A673 (cell line): Measurements from ENCODE around the gene OTOP1. TPM values are rescaled to one million over a fixed set of nuclear protein-coding genes. Genes with fewer than 3 reads are reported as not detected.
"Not testable (repeated sequence)": the region's sequence is repeated elsewhere in the genome, so short reads cannot be mapped to it uniquely, and the experiment has no call there.

Source experiments
- BruUV-seq: library from RNA; stranded (reverse); fragments of 400-500 nt; replicated peaks from 2 replicates; lab custom pipeline; 2021; lab: Mats Ljungman, UMichigan
- CTCF ChIA-PET: fragments of 300-600 bp; sonication (Branson Sonifier 250); formaldehyde crosslinking; loops from one replicate; lab custom pipeline; 2022; ENCODE audit warnings: antibody characterized with exemption; lab: Charles Lee
- POLR2A ChIA-PET: fragments of 300-600 bp; sonication (Branson Sonifier 250); formaldehyde crosslinking; loops from one replicate; lab custom pipeline; 2022; ENCODE audit warnings: antibody characterized with exemption; ENCODE audit not compliant: low non-redundant PET; lab: Charles Lee
- DNase-seq: peaks from one replicate; pipeline ENCODE4 v3.0.0-alpha.2; 2015; ENCODE audit warnings: low spot score
- H3K27ac ChIP-seq: fragments of 200-600 bp; sonication (generic); 2 replicates; pipeline ENCODE4 v1.5.1; 2016; ENCODE audit warnings: mixed run types, low read depth, mild to moderate bottlenecking, mixed read lengths, antibody characterized with exemption, low read length; ENCODE audit not compliant: poor library complexity, severe bottlenecking
- H3K27me3 ChIP-seq: fragments of 200-600 bp; sonication (generic); replicated peaks from 2 replicates; pipeline ENCODE4 v1.6.1; 2017; ENCODE audit warnings: mixed run types, low read depth, mild to moderate bottlenecking, mixed read lengths, antibody characterized with exemption, low read length; ENCODE audit not compliant: insufficient read depth, poor library complexity
- H3K36me3 ChIP-seq: fragments of 200-600 bp; sonication (generic); 2 replicates; pipeline ENCODE4 v1.6.1; 2016; ENCODE audit warnings: mixed run types, mild to moderate bottlenecking, mixed read lengths, antibody characterized with exemption, low read length; ENCODE audit not compliant: insufficient read depth, poor library complexity, severe bottlenecking
- H3K4me1 ChIP-seq: fragments of 200-600 bp; sonication (generic); 2 replicates; pipeline ENCODE4 v1.6.1; 2017; ENCODE audit warnings: mixed run types, mild to moderate bottlenecking, mixed read lengths, antibody characterized with exemption, low read length; ENCODE audit not compliant: insufficient read depth, poor library complexity, severe bottlenecking
- H3K4me3 ChIP-seq: fragments of 200-600 bp; sonication (generic); 2 replicates; pipeline ENCODE4 v1.5.1; 2016; ENCODE audit warnings: low read depth, mixed run types, mild to moderate bottlenecking, mixed read lengths, low read length; ENCODE audit not compliant: poor library complexity, severe bottlenecking
- H3K9me3 ChIP-seq: fragments of 200-600 bp; sonication (generic); 2 replicates; pipeline ENCODE4 v1.6.1; 2016; ENCODE audit warnings: mixed run types, low read depth, mild to moderate bottlenecking, mixed read lengths, antibody characterized with exemption, low read length; ENCODE audit not compliant: poor library complexity, severe bottlenecking
- intact Hi-C: fragments of 100-400 bp; cut with micrococcal nuclease; formaldehyde crosslinking; loops from one replicate; pipeline ENCODE4 v1.10.0; 2022; ENCODE audit not compliant: unreplicated experiment
- total RNA-seq: library from RNA; stranded (reverse); gene quantifications from 2 replicates; pipeline ENCODE4 v1.2.3, GENCODE V29; 2021

The OTOP1 gene
- total RNA-seq, 1 experiment from 2014 or later, result not detected

DNA sequence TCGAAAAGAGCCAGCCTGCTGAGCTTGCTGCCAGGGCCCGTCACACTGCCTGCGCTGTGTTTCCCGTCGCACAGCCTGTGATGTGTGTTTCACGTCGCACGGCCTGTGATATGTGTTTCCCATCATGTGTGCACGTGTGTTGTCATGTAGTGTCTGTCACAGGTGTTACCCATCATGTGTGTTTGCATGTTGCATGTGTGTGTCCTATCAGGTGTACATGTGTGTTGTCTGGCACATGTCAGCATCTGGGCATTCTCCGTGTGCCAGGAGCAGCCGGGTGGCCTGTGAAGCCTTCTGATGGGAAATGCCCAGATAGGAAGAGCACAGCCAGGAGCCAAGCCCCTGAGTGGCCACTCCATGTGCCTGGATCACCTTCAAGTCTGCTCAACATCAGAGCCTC is 85.5 kb downstream of the OTOP1 start:
- POLR2A ChIA-PET, CTCF ChIA-PET, BruUV-seq, H3K27me3 ChIP-seq, H3K27ac ChIP-seq, DNase-seq, H3K9me3 ChIP-seq, H3K4me1 ChIP-seq, H3K4me3 ChIP-seq, intact Hi-C loops, H3K36me3 ChIP-seq: not testable (repeated sequence)

Other genes starting within 250 kb of the OTOP1 start
- gene TMEM128, start 21.3 kb upstream of the OTOP1 start, total RNA-seq, result 16.6 and 19.8 TPM in 2 replicates
- gene LYAR, start 63.2 kb upstream of the OTOP1 start, total RNA-seq, result 38.3 and 49.3 TPM in 2 replicates
- gene ZBTB49, start 63.3 kb upstream of the OTOP1 start, total RNA-seq, result 6.6 and 6.8 TPM in 2 replicates
- 1.3 and 2.7 TPM in 2 replicates for gene NSG1, start 160.2 kb upstream of the OTOP1 start, total RNA-seq